ENCODE data around the gene MAMDC4.

The MAMDC4 gene

GRCh38 chr9:136890661-136891060 is 38.5 kb downstream of the MAMDC4 start:
- no peak for DNase-seq (ENCODE audit: low spot score)

GRCh38 chr9:136896027-136896426 is 43.9 kb downstream of the MAMDC4 start:
- DNase-seq (ENCODE audit: low spot score), result no peak

GRCh38 chr9:136898483-136899100 is 46.4 kb downstream of the MAMDC4 start:
- no peak for DNase-seq (ENCODE audit: low spot score)

GRCh38 chr9:136899196-136899595 is 47.0 kb downstream of the MAMDC4 start:
- no peak for DNase-seq (ENCODE audit: low spot score)

- no peak for DNase-seq (ENCODE audit: low spot score)
Measured at GRCh38 chr9:136900556-136900955, 48.4 kb downstream of the MAMDC4 start.

GRCh38 chr9:136900988-136901515 is 48.9 kb downstream of the MAMDC4 start:
- DNase-seq (ENCODE audit: low spot score), result no peak

GRCh38 chr9:136901516-136902258 is 49.5 kb downstream of the MAMDC4 start:
- DNase-seq (ENCODE audit: low spot score), result peak; percentile 44

GRCh38 chr9:136902259-136902821 is 50.2 kb downstream of the MAMDC4 start:
- DNase-seq (ENCODE audit: low spot score), result no peak

GRCh38 chr9:136903041-136903554 is 51.0 kb downstream of the MAMDC4 start:
- no peak for DNase-seq (ENCODE audit: low spot score)

- DNase-seq (ENCODE audit: low spot score), result no peak
Measured at GRCh38 chr9:136906266-136906665, 54.1 kb downstream of the MAMDC4 start.

- DNase-seq (ENCODE audit: low spot score), result no peak
Measured at GRCh38 chr9:136907011-136907914, 55.1 kb downstream of the MAMDC4 start.
